ENCODE measurements around the gene PHACTR2.
"Not testable (repeated sequence)": the region's sequence is repeated elsewhere in the genome, so short reads cannot be mapped to it uniquely, and the experiment has no call there.

PHACTR2 gene

GRCh38 chr6:143863771-143864170 lies 186.0 kb downstream of the PHACTR2 start:
- DNase-seq (ENCODE audit: low spot score) = no peak

GRCh38 chr6:143864234-143864633 lies 186.5 kb downstream of the PHACTR2 start, which contains the start of gene ZC2HC1B:
ZC2HC1B (plus strand) TSS chr6:143864474; CDS start chr6:143864540, 66 bp downstream.
- no peak for DNase-seq (ENCODE audit: low spot score)

GRCh38 chr6:143867236-143867635 lies 189.5 kb downstream of the PHACTR2 start:
- no peak for DNase-seq (ENCODE audit: low spot score)

GRCh38 chr6:143868808-143869207 lies 191.0 kb downstream of the PHACTR2 start:
- not testable (repeated sequence) for DNase-seq (ENCODE audit: low spot score)

- DNase-seq (ENCODE audit: low spot score) = not testable (repeated sequence)
Measured at GRCh38 chr6:143871202-143871730, 193.5 kb downstream of the PHACTR2 start.

GRCh38 chr6:143872201-143872600 lies 194.4 kb downstream of the PHACTR2 start:
- DNase-seq (ENCODE audit: low spot score) = peak; percentile 24

- not testable (repeated sequence) for DNase-seq (ENCODE audit: low spot score)
Measured at GRCh38 chr6:143873600-143873999, 195.8 kb downstream of the PHACTR2 start.

GRCh38 chr6:143874503-143874902 lies 196.7 kb downstream of the PHACTR2 start:
- not testable (repeated sequence) for DNase-seq (ENCODE audit: low spot score)

- no peak for DNase-seq (ENCODE audit: low spot score)
Measured at GRCh38 chr6:143877584-143878271, 200.0 kb downstream of the PHACTR2 start.

GRCh38 chr6:143878272-143878760 lies 200.6 kb downstream of the PHACTR2 start:
- no peak for DNase-seq (ENCODE audit: low spot score)

GRCh38 chr6:143880412-143880811 lies 202.6 kb downstream of the PHACTR2 start:
- DNase-seq (ENCODE audit: low spot score) = no peak

Data from RKO (cell line).